Fibroblast of the aortic adventitia (primary cell): ENCODE measurements around the gene CAPG. TPM values are rescaled to one million over a fixed set of nuclear protein-coding genes. Genes with fewer than 3 reads are reported as not detected.

Source experiments
- DNase-seq: peaks from one replicate; pipeline ENCODE4 v3.0.0-alpha.2; 2010; ENCODE audit warnings: low read depth
- H3K4me3 ChIP-seq: 2 replicates; pipeline ENCODE4 v1.5.1; 2011; ENCODE audit warnings: low read depth, mild to moderate bottlenecking, control low read depth, low read length, moderate library complexity
- total RNA-seq: library from RNA; depleted of rRNA; stranded (reverse); fragments of >200 nt; gene quantifications from 2 replicates; pipeline ENCODE4 v1.2.3, GENCODE V29; 2012; ENCODE audit warnings: low replicate concordance
- TF ChIP-seq, protein P1 (sequence below): IDR thresholded peaks from 2 replicates; pipeline ENCODE4 v1.5.1; 2011; ENCODE audit warnings: mild to moderate bottlenecking, low read length, control low read depth, inconsistent platforms; ENCODE audit not compliant: insufficient read depth

The CAPG gene
- total RNA-seq, 1 donor, result 131 TPM

DNA sequence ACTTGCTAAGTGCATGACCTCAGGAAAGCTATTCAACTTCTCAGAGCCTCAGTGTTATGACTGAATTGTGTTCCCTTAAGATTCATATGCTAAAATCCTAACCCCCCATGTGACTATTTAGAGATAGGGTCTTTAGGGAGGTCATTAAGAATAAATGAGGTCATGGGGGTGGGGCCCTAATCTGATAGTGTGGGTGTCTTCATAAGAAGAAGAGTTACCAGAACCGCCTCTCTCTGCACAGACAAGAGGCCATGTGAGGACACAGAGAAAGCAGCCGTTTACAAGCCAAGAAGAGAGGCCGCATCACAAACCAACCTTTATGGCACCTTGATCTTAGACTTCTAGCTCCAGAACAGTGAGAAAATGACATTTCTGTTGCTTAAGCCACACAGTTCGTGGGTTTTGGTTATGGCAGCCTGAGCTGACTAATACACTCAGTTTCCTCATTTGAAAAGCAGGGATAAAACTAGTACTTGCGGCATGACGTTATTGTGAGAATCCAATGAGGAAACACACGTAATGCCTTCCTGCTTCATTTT, 18.2 kb upstream of the CAPG start:
- TF ChIP-seq, protein P1, sequence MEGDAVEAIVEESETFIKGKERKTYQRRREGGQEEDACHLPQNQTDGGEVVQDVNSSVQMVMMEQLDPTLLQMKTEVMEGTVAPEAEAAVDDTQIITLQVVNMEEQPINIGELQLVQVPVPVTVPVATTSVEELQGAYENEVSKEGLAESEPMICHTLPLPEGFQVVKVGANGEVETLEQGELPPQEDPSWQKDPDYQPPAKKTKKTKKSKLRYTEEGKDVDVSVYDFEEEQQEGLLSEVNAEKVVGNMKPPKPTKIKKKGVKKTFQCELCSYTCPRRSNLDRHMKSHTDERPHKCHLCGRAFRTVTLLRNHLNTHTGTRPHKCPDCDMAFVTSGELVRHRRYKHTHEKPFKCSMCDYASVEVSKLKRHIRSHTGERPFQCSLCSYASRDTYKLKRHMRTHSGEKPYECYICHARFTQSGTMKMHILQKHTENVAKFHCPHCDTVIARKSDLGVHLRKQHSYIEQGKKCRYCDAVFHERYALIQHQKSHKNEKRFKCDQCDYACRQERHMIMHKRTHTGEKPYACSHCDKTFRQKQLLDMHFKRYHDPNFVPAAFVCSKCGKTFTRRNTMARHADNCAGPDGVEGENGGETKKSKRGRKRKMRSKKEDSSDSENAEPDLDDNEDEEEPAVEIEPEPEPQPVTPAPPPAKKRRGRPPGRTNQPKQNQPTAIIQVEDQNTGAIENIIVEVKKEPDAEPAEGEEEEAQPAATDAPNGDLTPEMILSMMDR, result no peak
- H3K4me3 ChIP-seq, result no peak overlapping the region
- no peak for DNase-seq

DNA sequence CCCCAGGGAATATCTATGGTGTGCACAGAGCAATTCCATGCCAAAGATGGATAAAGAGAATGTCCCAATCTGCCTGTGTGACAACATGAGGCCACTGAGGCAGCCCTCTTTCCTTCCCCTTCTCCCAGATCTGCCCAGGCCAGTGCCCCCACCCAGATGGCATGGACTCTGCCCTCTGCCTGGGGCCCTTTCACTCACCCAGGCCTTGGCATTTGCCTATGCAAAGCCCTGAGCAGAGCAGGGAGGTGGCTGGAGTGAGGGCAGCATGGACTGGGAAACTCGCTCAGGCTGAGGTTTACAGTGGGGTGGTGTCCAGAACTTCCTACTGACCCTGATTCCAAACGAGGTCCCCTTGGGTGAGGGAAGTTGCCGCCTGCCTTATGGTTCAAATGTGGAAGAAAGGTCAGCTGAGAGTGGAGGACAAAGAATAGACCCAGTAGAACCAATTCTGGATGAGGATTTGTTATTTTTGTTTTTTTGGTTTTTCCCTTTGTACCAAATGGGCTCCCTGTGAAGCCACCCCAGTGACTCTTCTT, 17.2 kb upstream of the CAPG start:
- DNase-seq, result no peak
- TF ChIP-seq, protein P1, result no peak
- H3K4me3 ChIP-seq, result no peak overlapping the region

DNA sequence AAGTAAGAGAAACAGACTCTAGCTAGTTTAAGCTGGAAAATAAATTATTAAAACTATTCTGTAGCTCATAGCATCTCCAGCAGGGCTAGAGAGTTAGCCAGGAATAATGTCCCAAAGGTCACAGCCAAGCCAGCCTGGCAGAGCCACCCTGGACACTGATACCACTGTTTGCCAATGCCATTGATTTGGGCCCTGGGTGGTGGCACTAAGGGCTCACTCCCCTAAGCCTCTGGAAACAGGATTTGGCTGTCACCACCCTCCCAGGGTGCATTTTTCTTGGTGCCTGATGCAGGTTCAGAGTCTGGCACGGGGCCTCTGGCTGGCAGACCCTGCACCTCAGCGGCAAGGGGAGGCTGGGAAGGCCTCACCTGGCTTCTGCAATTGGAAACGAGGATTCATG, 15.4 kb upstream of the CAPG start:
- no peak overlapping the region for H3K4me3 ChIP-seq
- TF ChIP-seq, protein P1, result no peak
- no peak for DNase-seq

DNA sequence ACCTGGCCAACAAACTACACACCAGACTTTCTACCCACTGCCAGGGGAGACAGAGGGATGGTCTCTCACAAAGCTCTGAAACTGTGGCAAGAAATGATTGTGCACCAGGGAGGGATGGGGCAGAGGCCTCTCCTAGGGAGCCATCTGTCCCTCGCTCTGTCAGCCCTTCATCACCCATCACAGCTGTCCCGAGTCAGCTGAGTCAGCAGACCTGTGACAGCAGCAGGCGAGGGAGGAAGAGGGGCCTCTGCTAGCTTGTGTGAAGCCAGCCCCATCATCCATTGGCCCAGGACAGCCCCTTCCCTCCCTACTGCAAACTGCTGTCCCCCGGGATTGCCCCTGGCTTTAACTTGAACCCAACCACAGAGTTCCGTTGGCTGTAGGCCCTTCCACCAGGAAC, 13.4 kb upstream of the CAPG start:
- no peak overlapping the region for H3K4me3 ChIP-seq
- DNase-seq, result no peak
- TF ChIP-seq, protein P1, result no peak

DNA sequence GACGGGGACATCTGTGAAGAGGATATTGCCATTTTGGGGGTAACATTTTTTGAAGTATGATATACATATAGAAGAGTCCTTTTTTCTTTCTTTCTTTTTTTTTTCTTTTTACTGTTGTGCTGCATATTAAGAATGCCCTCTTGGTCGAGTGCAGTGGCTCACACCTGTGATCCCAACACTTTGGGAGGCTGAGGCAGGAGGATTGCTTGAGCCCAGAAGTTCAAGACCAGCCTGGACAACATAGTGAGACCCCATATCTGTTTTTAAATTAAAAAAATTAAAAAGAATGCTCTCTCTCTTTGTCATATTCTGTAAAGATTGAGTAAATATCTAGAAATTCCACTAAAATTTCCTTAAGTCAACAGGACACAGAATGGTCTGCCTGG, 11.9 kb upstream of the CAPG start:
- no peak for DNase-seq
- no peak overlapping the region for H3K4me3 ChIP-seq
- TF ChIP-seq, protein P1, result no peak

DNA sequence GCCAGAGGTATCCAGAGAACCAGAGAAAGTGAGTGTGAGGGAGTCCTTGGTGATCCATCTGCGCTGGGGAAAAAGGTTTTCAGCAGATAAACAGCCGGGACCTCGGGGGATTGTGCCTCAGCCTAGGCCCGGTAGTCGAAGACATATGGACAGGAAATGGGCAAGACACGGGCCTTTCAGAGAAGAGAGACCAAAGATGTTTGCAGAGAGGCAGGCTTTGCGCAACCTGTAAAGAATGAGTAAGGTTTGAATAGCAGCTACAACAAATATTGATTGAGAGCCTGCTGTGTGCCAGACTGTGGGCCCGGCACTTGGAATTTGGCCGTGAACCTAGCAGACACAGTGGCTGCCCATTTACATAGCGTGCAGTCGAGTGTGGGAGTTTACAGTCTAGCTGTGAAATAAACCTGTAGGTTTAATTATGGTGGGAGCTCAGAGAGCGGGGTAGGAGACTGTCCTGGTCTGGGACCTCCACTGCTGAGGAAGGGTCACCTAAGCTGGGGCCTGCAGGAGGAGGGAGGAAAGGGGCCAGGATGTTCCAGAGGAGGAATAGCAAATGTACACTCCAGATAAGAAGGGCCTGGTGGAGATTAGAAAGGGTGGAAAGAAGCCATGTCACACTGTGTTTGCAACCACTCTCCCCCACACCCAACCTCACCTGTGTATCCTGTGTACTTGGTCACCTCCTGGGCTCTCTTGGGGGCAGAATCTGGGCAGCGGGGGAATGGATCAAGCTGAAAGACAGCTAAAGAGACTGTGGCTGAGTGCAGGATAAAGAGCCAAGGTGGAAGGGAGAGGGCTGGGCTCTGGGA, 11.3 kb upstream of the CAPG start:
- H3K4me3 ChIP-seq, result no peak overlapping the region
- TF ChIP-seq, protein P1, result no peak
- no peak for DNase-seq
